GM23248 (cell line): ENCODE results near the gene ORMDL2. TPM values are rescaled to one million over a fixed set of nuclear protein-coding genes. Genes with fewer than 3 reads are reported as not detected.

Source experiments
- DNase-seq: peaks from one replicate; pipeline ENCODE4 v3.0.0-alpha.2; 2015
- H2AFZ ChIP-seq: fragments of 200-600 bp; sonication (generic); 2 replicates; pipeline ENCODE4 v1.6.1; 2016; ENCODE audit warnings: antibody characterized with exemption
- H3F3A ChIP-seq: fragments of 200-600 bp; sonication (generic); 2 replicates; pipeline ENCODE4 v1.6.1; 2016; ENCODE audit warnings: mild to moderate bottlenecking, antibody characterized with exemption, mixed run types; ENCODE audit not compliant: insufficient read depth
- H3K27ac ChIP-seq: fragments of 200-600 bp; sonication (generic); 2 replicates; pipeline ENCODE4 v1.5.1; 2016; ENCODE audit warnings: mild to moderate bottlenecking
- H3K27me3 ChIP-seq: fragments of 200-600 bp; sonication (generic); replicated peaks from 2 replicates; pipeline ENCODE4 v1.6.1; 2016; ENCODE audit warnings: mild to moderate bottlenecking; ENCODE audit not compliant: insufficient read depth
- H3K36me3 ChIP-seq: fragments of 200-600 bp; sonication (generic); 2 replicates; pipeline ENCODE4 v1.6.1; 2016; ENCODE audit warnings: low read depth, mild to moderate bottlenecking
- H3K4me1 ChIP-seq: fragments of 200-600 bp; sonication (generic); 2 replicates; pipeline ENCODE4 v1.6.1; 2016; ENCODE audit warnings: mild to moderate bottlenecking; ENCODE audit not compliant: insufficient read depth
- H3K4me2 ChIP-seq: fragments of 200-600 bp; sonication (generic); one replicate; pipeline ENCODE4 v1.6.1; 2016; ENCODE audit warnings: mild to moderate bottlenecking; ENCODE audit not compliant: unreplicated experiment
- H3K4me3 ChIP-seq: fragments of 200-600 bp; sonication (generic); 2 replicates; pipeline ENCODE4 v1.5.1; 2016; ENCODE audit warnings: mild to moderate bottlenecking
- H3K79me2 ChIP-seq: fragments of 200-600 bp; sonication (generic); 2 replicates; pipeline ENCODE4 v1.6.1; 2016; ENCODE audit warnings: mild to moderate bottlenecking; ENCODE audit not compliant: insufficient read depth
- H3K9ac ChIP-seq: fragments of 200-600 bp; sonication (generic); 2 replicates; pipeline ENCODE4 v1.6.1; 2016; ENCODE audit warnings: mild to moderate bottlenecking
- H3K9me2 ChIP-seq: fragments of 200-600 bp; sonication (generic); 2 replicates; pipeline ENCODE4 v1.6.1; 2016; ENCODE audit warnings: mixed run types, mild to moderate bottlenecking, moderate library complexity; ENCODE audit not compliant: insufficient read depth
- H3K9me3 ChIP-seq: fragments of 200-600 bp; sonication (generic); one replicate; pipeline ENCODE4 v1.6.1; 2017; ENCODE audit warnings: low read depth
- H4K20me1 ChIP-seq: fragments of 200-600 bp; sonication (generic); 2 replicates; pipeline ENCODE4 v1.6.0; 2016; ENCODE audit not compliant: insufficient read depth
- EZH2 ChIP-seq: fragments of 200-600 bp; sonication (generic); IDR thresholded peaks from 2 replicates; pipeline ENCODE4 v1.6.1; 2018; ENCODE audit warnings: antibody characterized with exemption, mild to moderate bottlenecking; ENCODE audit not compliant: insufficient read depth, poor library complexity, severe bottlenecking
- EZH2phosphoT487 ChIP-seq: fragments of 200-600 bp; sonication (generic); IDR thresholded peaks from 2 replicates; pipeline ENCODE4 v1.6.1; 2018; ENCODE audit warnings: antibody characterized with exemption, moderate library complexity, mild to moderate bottlenecking, low read depth; ENCODE audit not compliant: insufficient read depth
- WGBS, 2 experiments: methylation state at CpG; one replicate each; pipeline ENCODE4 v1.1.6; 2015 to 2017; ENCODE audit warnings: low lambda C conversion rate in 2 of 2, low coverage in 1 of 2; ENCODE audit errors: missing lambda C conversion rate in 2 of 2; 5-methylcytosine and 5-hydroxymethylcytosine counted together
- in situ Hi-C: fragments of 300-500 bp; cut with MboI; formaldehyde crosslinking; loops from 2 replicates; pipeline ENCODE4 v1.15.0; 2020
- polyA plus RNA-seq: library from polyadenylated mRNA; unstranded; fragments of >200 nt; fragmentation: Nextera tagmentation; extraction: Ambion mirVana; gene quantifications from 2 replicates; pipeline ENCODE4 v1.2.1, GENCODE V29; 2016
- total RNA-seq: library from RNA; depleted of rRNA; stranded (reverse); fragments of >200 nt; shearing (Covaris generic); gene quantifications from 2 replicates; pipeline ENCODE4 v1.2.3, GENCODE V29; 2014

ORMDL2 gene
- total and polyA plus RNA-seq, 2 experiments from 2014 or later: 21.7 to 87.7 TPM

GRCh38 chr12:55828357-55828756 is 10.5 kb downstream of the ORMDL2 start:
- H2AFZ ChIP-seq: peak overlapping the region; percentile 88
- no peaks in the 10 kb centered on the region for H3K9me2 ChIP-seq
- peak overlapping the region; percentile 63 for H3K27ac ChIP-seq
- H3K27me3 ChIP-seq: no peaks in the 10 kb centered on the region
- no peaks in the 10 kb centered on the region for H4K20me1 ChIP-seq
- peaks cover 83% of the 10 kb centered on the region for H3K79me2 ChIP-seq
- in situ Hi-C loops: loop anchor here (10.0 kb wide), 1 partner anchor 106 kb away; the partner anchor contains the start of gene DGKA
- H3K4me3 ChIP-seq: peak overlapping the region; percentile 90
- H3K36me3 ChIP-seq: no peaks in the 10 kb centered on the region
- H3K4me1 ChIP-seq: peaks cover 25% of the 10 kb centered on the region
- H3F3A ChIP-seq: peaks cover 20% of the 10 kb centered on the region; the same call in 1 of the 2 replicates
- 70 to 84% methylated on average over 5 of the region's 5 CpGs for WGBS, 2 experiments
- TF ChIP-seq EZH2: no peak
- no peak for TF ChIP-seq EZH2phosphoT487
- peak overlapping the region; percentile 85 for H3K9ac ChIP-seq
- DNase-seq: no peak
- H3K9me3 ChIP-seq: no peaks in the 10 kb centered on the region
- H3K4me2 ChIP-seq: peak overlapping the region; percentile 84

- Histone ChIP-seq H3K36me3 (no peaks in the 10 kb centered on the region), H3K9ac (peak overlapping the region; percentile 87), H3K4me1 (peaks cover 17% of the 10 kb centered on the region), H3K27me3 (no peaks in the 10 kb centered on the region), H3K4me2 (peak overlapping the region; percentile 89), H3K9me2 (no peaks in the 10 kb centered on the region), H3K9me3 (no peaks in the 10 kb centered on the region), H3K27ac (peak overlapping the region; percentile 76), H3F3A (peaks cover 6% of the 10 kb centered on the region; the same call in 1 of the 2 replicates), H2AFZ (peak overlapping the region; percentile 86), H4K20me1 (no peaks in the 10 kb centered on the region), H3K79me2 (peaks cover 67% of the 10 kb centered on the region), H3K4me3 (peak overlapping the region; percentile 90)
- no peak for DNase-seq
- in situ Hi-C loops: loop anchor here (10.0 kb wide), 1 partner anchor 105 kb away; the partner anchor contains the start of gene DGKA
- WGBS, 2 experiments: 1% methylated on average over 33 to 37 of the region's 37 CpGs
- no peak for TF ChIP-seq EZH2phosphoT487
- TF ChIP-seq EZH2: no peak
Observed at GRCh38 chr12:55829967-55830600, 12.2 kb downstream of the ORMDL2 start.

- WGBS, 2 experiments: 3 to 5% methylated on average over 22 to 23 of the region's 23 CpGs
- peak; percentile 68 for DNase-seq
Observed at GRCh38 chr12:55830601-55831446, 13.0 kb downstream of the ORMDL2 start.

GRCh38 chr12:55831447-55831815 is 13.6 kb downstream of the ORMDL2 start:
- Histone ChIP-seq H4K20me1 (no peaks in the 10 kb centered on the region), H2AFZ (peak overlapping the region; percentile 86), H3K36me3 (no peaks in the 10 kb centered on the region), H3K4me3 (peak overlapping the region; percentile 90), H3K4me2 (peak overlapping the region; percentile 89), H3K4me1 (peaks cover 14% of the 10 kb centered on the region), H3K9me2 (no peaks in the 10 kb centered on the region), H3K79me2 (peaks cover 54% of the 10 kb centered on the region), H3F3A (0 out of 2 replicates have a peak, but pooled peaks cover 3% of the 10 kb centered on the region), H3K27ac (peak overlapping the region; percentile 76; the same call in 1 of the 2 replicates), H3K27me3 (no peaks in the 10 kb centered on the region), H3K9me3 (no peaks in the 10 kb centered on the region), H3K9ac (peak overlapping the region; percentile 87)
- WGBS, 2 experiments: 4 to 16% methylated on average over 1 of the region's 1 CpG
- DNase-seq: no peak
- TF ChIP-seq EZH2 (no peak), EZH2phosphoT487 (no peak)
- in situ Hi-C loops: no loop called here

More at GRCh38 chr12:55830601-55831446, 13.0 kb downstream of the ORMDL2 start:
- in situ Hi-C loops: no loop called here
- TF ChIP-seq EZH2 (no peak), EZH2phosphoT487 (no peak)
- Histone ChIP-seq H3K4me1 (peaks cover 16% of the 10 kb centered on the region), H4K20me1 (no peaks in the 10 kb centered on the region), H3K27ac (peak overlapping the region; percentile 76), H3K9ac (peak overlapping the region; percentile 87), H3K9me3 (no peaks in the 10 kb centered on the region), H3K36me3 (no peaks in the 10 kb centered on the region), H3F3A (0 out of 2 replicates have a peak, but pooled peaks cover 3% of the 10 kb centered on the region), H3K4me3 (peak overlapping the region; percentile 90), H3K4me2 (peak overlapping the region; percentile 89), H3K9me2 (no peaks in the 10 kb centered on the region), H2AFZ (peak overlapping the region; percentile 86), H3K79me2 (peaks cover 60% of the 10 kb centered on the region), H3K27me3 (no peaks in the 10 kb centered on the region)
